GM12865 (cell line): ENCODE measurements around the gene BSG.

Experiments used
- DNase-seq: peaks from one replicate; pipeline ENCODE4 v3.0.0; 2010; ENCODE audit warnings: low read depth
- H3K4me3 ChIP-seq: 2 replicates; pipeline ENCODE4 v1.5.1; 2011; ENCODE audit warnings: mild to moderate bottlenecking, low read depth, low read length, control low read depth
- CTCF ChIP-seq: IDR thresholded peaks from 2 replicates; pipeline ENCODE4 v1.5.1; 2011; ENCODE audit warnings: low read length, control low read depth, low read depth, inconsistent platforms; ENCODE audit not compliant: insufficient read depth; ENCODE audit errors: missing control alignments

Gene BSG

GRCh38 chr19:590396-590745 lies 18.0 kb downstream of the BSG start:
- DNase-seq, result no peak
- no peak for TF ChIP-seq CTCF
- H3K4me3 ChIP-seq, result no peak overlapping the region

- no peak for DNase-seq
- no peak overlapping the region for H3K4me3 ChIP-seq
- TF ChIP-seq CTCF, result no peak
These were observed 18.3 kb downstream of the BSG start for GRCh38 chr19:590750-591098.

- TF ChIP-seq CTCF, result no peak
- DNase-seq, result no peak
These were observed 18.9 kb downstream of the BSG start for GRCh38 chr19:591099-591958.

GRCh38 chr19:592101-592500 lies 19.7 kb downstream of the BSG start:
- no peak overlapping the region for H3K4me3 ChIP-seq
- DNase-seq, result no peak
- TF ChIP-seq CTCF, result no peak

More at GRCh38 chr19:591099-591958, 18.9 kb downstream of the BSG start:
- H3K4me3 ChIP-seq, result no peak overlapping the region

- H3K4me3 ChIP-seq, result no peak overlapping the region
- DNase-seq, result no peak
- no peak for TF ChIP-seq CTCF
These were observed 20.7 kb downstream of the BSG start for GRCh38 chr19:593055-593454.

- no peak overlapping the region for H3K4me3 ChIP-seq
- TF ChIP-seq CTCF, result no peak
- no peak for DNase-seq
These were observed 21.1 kb downstream of the BSG start for GRCh38 chr19:593505-593904.
